CD4-positive, alpha-beta T cell (primary cell): ENCODE measurements around the gene RNF207. TPM values are rescaled to one million over a fixed set of nuclear protein-coding genes. Genes with fewer than 3 reads are reported as not detected.

Source experiments
- ATAC-seq: fragments of 200-7000 bp; cut with Tn5 transposase; one replicate; pipeline ENCODE4 v1.10.0; 2022; ENCODE audit warnings: mild to moderate bottlenecking; ENCODE audit not compliant: poor library complexity
- CTCF ChIA-PET: fragments of 350-600 bp; sonication (Branson Sonifier 250); formaldehyde crosslinking; loops from one replicate; lab custom pipeline; 2021; ENCODE audit warnings: antibody characterized with exemption, inconsistent platforms; lab: Charles Lee
- POLR2A ChIA-PET: fragments of 350-600 bp; sonication (Branson Sonifier 250); formaldehyde crosslinking; loops from one replicate; lab custom pipeline; 2021; ENCODE audit warnings: antibody characterized with exemption, inconsistent platforms; lab: Charles Lee
- DNase-seq, 14 experiments: peaks; one replicate each; pipeline ENCODE4 v3.0.0-alpha.2; 2013 to 2020; ENCODE audit warnings: mixed read lengths in 2 of 14
- H3K27ac ChIP-seq, 2 donors: one replicate each; pipeline versions ENCODE4 v1.5.1 to v1.7.0; 2013; ENCODE audit warnings: low read length in 2 of 2, low read depth in 1 of 2, mild to moderate bottlenecking in 1 of 2
- H3K27me3 ChIP-seq, 2 experiments: 1 replicate in 1 of 2; 2 replicates in 1 of 2; pipeline versions ENCODE4 v1.6.1 to v1.7.0; 2013; ENCODE audit warnings: low read length in 2 of 2, control low read depth in 1 of 2, mild to moderate bottlenecking in 1 of 2, moderate library complexity in 1 of 2; ENCODE audit not compliant: insufficient read depth in 2 of 2, control insufficient read depth in 1 of 2
- H3K36me3 ChIP-seq: one replicate; pipeline ENCODE4 v1.6.1; 2013; ENCODE audit warnings: low read length, control low read depth; ENCODE audit not compliant: insufficient read depth
- H3K4me1 ChIP-seq: one replicate; pipeline ENCODE4 v1.6.1; 2013; ENCODE audit warnings: low read length, control low read depth; ENCODE audit not compliant: insufficient read depth
- H3K4me3 ChIP-seq: one replicate; pipeline ENCODE4 v1.5.1; 2013; ENCODE audit warnings: mild to moderate bottlenecking, low read length, moderate library complexity
- H3K9me3 ChIP-seq, 2 experiments: 1 replicate in 1 of 2; 2 replicates in 1 of 2; pipeline versions ENCODE4 v1.6.1 to v1.7.0; 2013; ENCODE audit warnings: low read length in 2 of 2, mild to moderate bottlenecking in 2 of 2, control low read depth in 1 of 2, moderate library complexity in 1 of 2; ENCODE audit not compliant: control insufficient read depth in 1 of 2, insufficient read depth in 1 of 2
- H3K27ac Mint-ChIP-seq: one replicate; pipeline ENCODE4 v1.8.0; 2020; ENCODE audit warnings: mixed read lengths
- H3K27me3 Mint-ChIP-seq: one replicate; pipeline ENCODE4 v1.8.0; 2021; ENCODE audit warnings: mixed read lengths
- H3K36me3 Mint-ChIP-seq: one replicate; pipeline ENCODE4 v1.8.0; 2021; ENCODE audit warnings: low read depth, mixed read lengths
- H3K4me1 Mint-ChIP-seq: one replicate; pipeline ENCODE4 v1.8.0; 2021; ENCODE audit warnings: low read depth, mixed read lengths
- H3K4me3 Mint-ChIP-seq: one replicate; pipeline ENCODE4 v1.8.0; 2020; ENCODE audit warnings: mild to moderate bottlenecking, mixed read lengths
- H3K9me3 Mint-ChIP-seq: one replicate; pipeline ENCODE4 v1.8.0; 2020; ENCODE audit warnings: mixed read lengths
- intact Hi-C, 2 experiments: fragments of 100-400 bp; cut with DNase I in 1 of 2; cut with micrococcal nuclease in 1 of 2; formaldehyde crosslinking; loops; one replicate each; pipeline versions ENCODE4 v1.15.1 to v1.9.0; 2023 to 2025; cut with DNase I, micrococcal nuclease
- total RNA-seq, 174 experiments: library from RNA in 2 of 174; stranded (reverse) in 2 of 174; gene quantifications; one replicate each; pipeline ENCODE4 v1.2.3 and lab custom pipeline; 2021 to 2026
- TF ChIP-seq, protein P1 (sequence below): fragments of 200-600 bp; IDR thresholded peaks from one replicate; pipeline ENCODE4 v1.8.0; 2022; ENCODE audit warnings: antibody characterized with exemption, mild to moderate bottlenecking

RNF207 gene
- total RNA-seq, 2 experiments from 2014 or later = 5.4 to 6.8 TPM

DNA sequence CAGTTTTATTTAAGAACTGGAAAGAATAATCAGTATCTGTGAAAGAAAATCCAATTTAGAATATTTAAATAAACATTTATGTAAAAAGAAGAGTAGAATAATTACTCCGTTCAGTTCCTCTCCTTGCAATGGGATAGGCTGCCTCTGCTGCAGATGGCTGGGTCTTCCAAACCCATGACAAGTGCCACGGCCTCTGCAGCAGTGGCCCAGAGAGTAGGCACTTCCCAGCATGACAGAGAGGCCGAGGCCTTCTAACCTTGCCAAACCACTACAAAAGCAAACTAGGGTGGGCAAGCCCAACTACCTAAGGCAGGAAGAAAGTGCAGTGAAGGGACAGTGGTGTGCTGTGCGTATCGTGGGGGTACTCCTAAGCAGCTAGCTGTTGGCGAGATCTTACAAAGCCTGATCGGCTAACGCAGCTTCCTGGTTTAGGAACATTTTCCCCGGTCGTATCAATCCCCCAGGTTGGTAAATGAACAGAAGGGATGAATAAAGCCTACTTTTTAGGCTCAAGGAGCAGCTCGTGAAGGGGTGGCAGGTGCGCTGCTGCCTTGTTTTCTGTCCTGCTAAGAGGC lies 15.4 kb downstream of the RNF207 start:
- peaks cover 43% of the 10 kb centered on the region for H3K36me3 ChIP-seq
- H3K27ac ChIP-seq = no peak overlapping the region
- no peaks in the 10 kb centered on the region for H3K27me3 ChIP-seq
- Mint-ChIP-seq H3K36me3 (peaks cover 38% of the 10 kb centered on the region), H3K4me3 (no peak overlapping the region), H3K27ac (no peak overlapping the region), H3K4me1 (no peaks in the 10 kb centered on the region), H3K9me3 (no peaks in the 10 kb centered on the region), H3K27me3 (peaks cover 7% of the 10 kb centered on the region)
- ATAC-seq (no peak), DNase-seq (no peak)
- intact Hi-C loops = no loop called here
- no peaks in the 10 kb centered on the region for H3K4me1 ChIP-seq
- ChIA-PET CTCF (no interaction called here), POLR2A (no interaction called here)
- no peaks in the 10 kb centered on the region for H3K9me3 ChIP-seq
- TF ChIP-seq, protein P1, sequence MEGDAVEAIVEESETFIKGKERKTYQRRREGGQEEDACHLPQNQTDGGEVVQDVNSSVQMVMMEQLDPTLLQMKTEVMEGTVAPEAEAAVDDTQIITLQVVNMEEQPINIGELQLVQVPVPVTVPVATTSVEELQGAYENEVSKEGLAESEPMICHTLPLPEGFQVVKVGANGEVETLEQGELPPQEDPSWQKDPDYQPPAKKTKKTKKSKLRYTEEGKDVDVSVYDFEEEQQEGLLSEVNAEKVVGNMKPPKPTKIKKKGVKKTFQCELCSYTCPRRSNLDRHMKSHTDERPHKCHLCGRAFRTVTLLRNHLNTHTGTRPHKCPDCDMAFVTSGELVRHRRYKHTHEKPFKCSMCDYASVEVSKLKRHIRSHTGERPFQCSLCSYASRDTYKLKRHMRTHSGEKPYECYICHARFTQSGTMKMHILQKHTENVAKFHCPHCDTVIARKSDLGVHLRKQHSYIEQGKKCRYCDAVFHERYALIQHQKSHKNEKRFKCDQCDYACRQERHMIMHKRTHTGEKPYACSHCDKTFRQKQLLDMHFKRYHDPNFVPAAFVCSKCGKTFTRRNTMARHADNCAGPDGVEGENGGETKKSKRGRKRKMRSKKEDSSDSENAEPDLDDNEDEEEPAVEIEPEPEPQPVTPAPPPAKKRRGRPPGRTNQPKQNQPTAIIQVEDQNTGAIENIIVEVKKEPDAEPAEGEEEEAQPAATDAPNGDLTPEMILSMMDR = no peak
- H3K4me3 ChIP-seq = no peak overlapping the region

DNA sequence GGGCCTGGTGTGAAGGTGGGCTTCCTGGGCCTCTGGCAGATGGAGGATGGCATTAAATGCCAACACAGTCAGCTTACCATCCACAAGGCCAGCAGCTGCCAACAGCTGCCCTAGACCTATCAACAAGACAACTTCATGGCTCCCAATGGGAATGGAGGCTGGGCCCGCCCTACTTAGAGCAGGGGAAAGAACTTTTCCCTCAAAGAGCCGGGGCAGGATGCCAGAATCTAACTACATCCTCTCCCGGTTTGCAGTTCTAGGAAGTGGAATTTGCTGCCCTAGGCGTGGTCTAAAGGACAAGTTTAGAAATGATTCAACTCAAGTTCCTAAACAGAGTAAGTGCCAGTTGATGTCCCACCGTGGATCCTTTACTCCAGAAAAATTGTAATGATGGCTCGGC lies 16.7 kb downstream of the RNF207 start:
- peaks cover 48% of the 10 kb centered on the region for H3K36me3 Mint-ChIP-seq
- ATAC-seq (no peak), DNase-seq (no peak)
- H3K27me3 Mint-ChIP-seq = peaks cover under 1% of the 10 kb centered on the region
- no peak overlapping the region for H3K4me3 Mint-ChIP-seq
- no peaks in the 10 kb centered on the region for H3K9me3 Mint-ChIP-seq
- H3K27ac ChIP-seq = no peak overlapping the region
- POLR2A ChIA-PET = no interaction called here
- TF ChIP-seq, protein P1 = no peak
- H3K9me3 ChIP-seq = no peaks in the 10 kb centered on the region
- intact Hi-C loops = no loop called here
- H3K4me3 ChIP-seq = no peak overlapping the region
- CTCF ChIA-PET = no interaction called here
- no peaks in the 10 kb centered on the region for H3K4me1 Mint-ChIP-seq
- H3K36me3 ChIP-seq = peaks cover 54% of the 10 kb centered on the region
- H3K27me3 ChIP-seq = no peaks in the 10 kb centered on the region
- no peaks in the 10 kb centered on the region for H3K4me1 ChIP-seq
- H3K27ac Mint-ChIP-seq = no peak overlapping the region

DNA sequence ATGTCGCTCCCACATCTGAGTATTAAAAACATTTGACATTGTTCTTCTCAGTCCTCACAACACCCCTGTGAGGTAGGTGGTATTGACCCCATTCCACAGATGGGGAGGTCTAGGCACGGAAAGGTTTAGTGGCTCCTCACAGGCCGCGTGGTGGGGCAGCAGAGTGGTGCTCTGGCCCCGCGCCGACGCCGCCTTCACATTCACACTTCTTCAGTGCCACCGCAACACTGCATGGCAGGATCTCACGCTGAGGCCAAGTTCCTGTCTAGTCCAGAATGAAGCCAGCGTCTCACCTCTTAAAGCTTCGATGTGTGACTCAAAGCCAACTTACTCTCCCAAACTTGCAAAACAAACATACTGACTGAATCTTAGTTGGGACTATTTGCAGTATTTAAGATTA lies 17.7 kb downstream of the RNF207 start:
- Histone ChIP-seq H3K4me1 (no peaks in the 10 kb centered on the region), H3K4me3 (no peak overlapping the region), H3K9me3 (no peaks in the 10 kb centered on the region), H3K27me3 (no peaks in the 10 kb centered on the region), H3K36me3 (peaks cover 57% of the 10 kb centered on the region), H3K27ac (no peak overlapping the region)
- Mint-ChIP-seq H3K27me3 (no peaks in the 10 kb centered on the region), H3K4me3 (no peak overlapping the region), H3K4me1 (no peaks in the 10 kb centered on the region), H3K36me3 (peaks cover 48% of the 10 kb centered on the region), H3K27ac (no peak overlapping the region), H3K9me3 (no peaks in the 10 kb centered on the region)
- no peak for ATAC-seq
- TF ChIP-seq, protein P1 = no peak
- DNase-seq = no peak
- intact Hi-C loops = no loop called here
- ChIA-PET POLR2A (no interaction called here), CTCF (interaction anchor here (0.6 kb wide), 1 partner anchor 962 kb away, joined by 3 read pairs; no protein-coding TSS in a partner anchor)
